Activated CD8-positive, alpha-beta memory T cell treated with anti-CD3 and anti-CD28 coated beads, Interleukin-2, amount 50 U/mL, for 1 hour (primary cell): ENCODE results near the gene KANK4.
"Not testable (repeated sequence)": the region's sequence is repeated elsewhere in the genome, so short reads cannot be mapped to it uniquely, and the experiment has no call there.

Experiments used
- DNase-seq: peaks from one replicate; pipeline ENCODE4 v3.0.0-alpha.2; 2020; ENCODE audit errors: extremely low read depth

Gene KANK4

GRCh38 chr1:62237950-62238374, 81.3 kb downstream of the KANK4 start:
- DNase-seq = no peak

- DNase-seq = no peak
Measured at GRCh38 chr1:62237361-62237760, 81.9 kb downstream of the KANK4 start.

- no peak for DNase-seq
Measured at GRCh38 chr1:62235576-62235975, 83.7 kb downstream of the KANK4 start.

- DNase-seq = no peak
Measured at GRCh38 chr1:62234688-62235087, 84.5 kb downstream of the KANK4 start.

- no peak for DNase-seq
Measured at GRCh38 chr1:62233926-62234450, 85.2 kb downstream of the KANK4 start.

- DNase-seq = no peak
Measured at GRCh38 chr1:62232871-62233278, 86.4 kb downstream of the KANK4 start.

- DNase-seq = no peak
Measured at GRCh38 chr1:62230718-62231117, 88.5 kb downstream of the KANK4 start.

- no peak for DNase-seq
Measured at GRCh38 chr1:62229932-62230331, 89.3 kb downstream of the KANK4 start.

GRCh38 chr1:62229468-62229867, 89.8 kb downstream of the KANK4 start:
- no peak for DNase-seq

GRCh38 chr1:62228883-62229187, 90.4 kb downstream of the KANK4 start:
- no peak for DNase-seq

- DNase-seq = no peak
Measured at GRCh38 chr1:62228136-62228882, 90.9 kb downstream of the KANK4 start.

- no peak for DNase-seq
Measured at GRCh38 chr1:62227496-62227895, 91.7 kb downstream of the KANK4 start.

- DNase-seq = no peak
Measured at GRCh38 chr1:62224182-62224581, 95.1 kb downstream of the KANK4 start.

- no peak for DNase-seq
Measured at GRCh38 chr1:62222321-62222720, 96.9 kb downstream of the KANK4 start.

GRCh38 chr1:62221171-62221570, 98.1 kb downstream of the KANK4 start:
- no peak for DNase-seq

GRCh38 chr1:62220456-62220855, 98.8 kb downstream of the KANK4 start:
- not testable (repeated sequence) for DNase-seq

- DNase-seq = no peak
Measured at GRCh38 chr1:62218604-62219003, 100.6 kb downstream of the KANK4 start.

GRCh38 chr1:62213075-62213914, 105.9 kb downstream of the KANK4 start:
- DNase-seq = no peak

- DNase-seq = no peak
Measured at GRCh38 chr1:62212411-62212810, 106.8 kb downstream of the KANK4 start.

- no peak for DNase-seq
Measured at GRCh38 chr1:62210960-62211359, 108.3 kb downstream of the KANK4 start.

- DNase-seq = no peak
Measured at GRCh38 chr1:62209931-62210595, 109.2 kb downstream of the KANK4 start.

GRCh38 chr1:62208970-62209369, 110.3 kb downstream of the KANK4 start:
- DNase-seq = no peak
